Spinal cord (tissue), 10 donors: Measurements from ENCODE around the gene RPTOR. TPM values are rescaled to one million over a fixed set of nuclear protein-coding genes. Genes with fewer than 3 reads are reported as not detected.
"Not testable (repeated sequence)": the region's sequence is repeated elsewhere in the genome, so short reads cannot be mapped to it uniquely, and the experiment has no call there.

ENCODE experiments used
- DNase-seq, 6 donors: peaks; one replicate each; pipeline versions ENCODE4 v3.0.0 to v3.0.0-alpha.2; 2013 to 2015; ENCODE audit warnings: low spot score in 6 of 6, low read depth in 4 of 6
- H3K27ac ChIP-seq: one replicate; pipeline ENCODE4 v1.5.1; 2013; ENCODE audit warnings: low read depth, low read length, control low read depth
- H3K27me3 ChIP-seq: one replicate; pipeline ENCODE4 v1.6.1; 2013; ENCODE audit warnings: low read length; ENCODE audit not compliant: control insufficient read depth, insufficient read depth
- H3K36me3 ChIP-seq: one replicate; pipeline ENCODE4 v1.6.1; 2013; ENCODE audit warnings: low read length; ENCODE audit not compliant: control insufficient read depth, insufficient read depth
- H3K4me1 ChIP-seq: one replicate; pipeline ENCODE4 v1.6.1; 2013; ENCODE audit warnings: low read length; ENCODE audit not compliant: control insufficient read depth, insufficient read depth
- H3K4me3 ChIP-seq: one replicate; pipeline ENCODE4 v1.5.1; 2013; ENCODE audit warnings: low read depth, low read length, control low read depth
- H3K9me3 ChIP-seq: one replicate; pipeline ENCODE4 v1.6.1; 2013; ENCODE audit warnings: low read length; ENCODE audit not compliant: control insufficient read depth, insufficient read depth
- WGBS: methylation state at CpG from one replicate; pipeline ENCODE4 v1.1.5; 2013; ENCODE audit warnings: missing lambda C conversion rate; ENCODE audit not compliant: insufficient coverage; 5-methylcytosine and 5-hydroxymethylcytosine counted together
- polyA plus RNA-seq, 2 donors: library from polyadenylated mRNA; unstranded; fragments of 120-200 nt; gene quantifications; one replicate each; pipeline ENCODE4 v1.2.1, GENCODE V29; 2013; ENCODE audit not compliant: insufficient read length in 2 of 2
- total RNA-seq, 2 donors: library from RNA; depleted of rRNA in 1 of 2; stranded (reverse); fragments of 120-200 nt in 1 of 2; fragments of >200 nt in 1 of 2; gene quantifications; one replicate each; pipeline versions ENCODE4 v1.2.3 to v1.2.4, GENCODE V29; 2013 to 2014
- donor health status: healthy.

The RPTOR gene
- total and polyA plus RNA-seq, 4 donors = 17.1 to 27.2 (median 21.6) TPM

- Histone ChIP-seq H3K27ac (no peak overlapping the region), H3K4me3 (no peak overlapping the region), H3K27me3 (no peaks in the 10 kb centered on the region), H3K9me3 (no peaks in the 10 kb centered on the region), H3K4me1 (peaks cover 3% of the 10 kb centered on the region), H3K36me3 (peaks cover 3% of the 10 kb centered on the region)
- WGBS = 83% methylated on average over 2 of the region's 5 CpGs
- DNase-seq = no peak
Observed at GRCh38 chr17:80566054-80566400, 21.4 kb downstream of the RPTOR start.

- H3K36me3 ChIP-seq = no peaks in the 10 kb centered on the region
- no peak overlapping the region for H3K4me3 ChIP-seq
- no peak for DNase-seq
- no peak overlapping the region for H3K27ac ChIP-seq
- H3K4me1 ChIP-seq = no peaks in the 10 kb centered on the region
- H3K9me3 ChIP-seq = no peaks in the 10 kb centered on the region
- no peaks in the 10 kb centered on the region for H3K27me3 ChIP-seq
Observed at GRCh38 chr17:80568246-80568645, 23.6 kb downstream of the RPTOR start.

DNA sequence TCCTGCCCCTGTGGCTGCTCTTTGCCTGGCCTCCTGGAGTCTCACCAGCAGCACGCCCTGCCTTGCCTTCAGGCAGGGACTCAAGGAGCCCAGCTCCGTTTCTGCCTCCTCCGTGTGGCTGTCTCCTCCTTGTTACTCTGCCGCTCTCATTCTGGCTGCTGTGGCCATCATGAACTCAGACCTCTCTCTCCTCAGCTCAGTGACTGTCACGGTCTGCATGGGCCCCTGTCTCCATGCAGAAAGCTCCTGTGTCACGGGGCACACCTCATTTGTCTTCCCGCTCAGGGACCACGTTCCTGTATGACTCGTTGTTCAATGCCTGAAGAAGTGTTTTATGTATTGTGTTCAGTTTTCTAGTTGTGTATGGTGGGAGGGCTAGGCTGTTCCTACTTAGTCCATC, 25.3 kb downstream of the RPTOR start:
- H3K4me1 ChIP-seq = no peaks in the 10 kb centered on the region
- DNase-seq = no peak
- H3K4me3 ChIP-seq = no peak overlapping the region
- 83% methylated on average over 6 of the region's 9 CpGs for WGBS
- no peaks in the 10 kb centered on the region for H3K9me3 ChIP-seq
- no peak overlapping the region for H3K27ac ChIP-seq
- H3K27me3 ChIP-seq = no peaks in the 10 kb centered on the region
- no peaks in the 10 kb centered on the region for H3K36me3 ChIP-seq

DNA sequence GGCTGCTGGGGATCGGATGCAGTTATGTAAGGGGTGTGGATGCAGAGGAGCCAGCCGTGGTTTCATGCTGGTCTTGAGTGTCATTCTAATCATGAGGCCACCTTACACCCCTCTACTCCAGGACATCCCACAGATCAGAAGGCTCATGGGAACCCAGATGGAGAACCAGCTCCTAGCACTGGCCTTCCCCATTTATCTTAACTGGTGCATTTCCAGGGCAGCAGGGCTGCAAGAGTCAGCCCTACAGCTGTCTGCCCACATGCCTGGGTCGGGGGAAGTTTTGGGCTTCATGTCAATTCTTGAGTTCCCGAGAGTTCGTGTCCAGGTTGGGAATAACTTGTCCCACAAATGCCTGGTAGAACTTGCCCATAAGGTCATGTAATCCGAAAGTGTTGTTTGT, 29.1 kb downstream of the RPTOR start:
- WGBS = 96% methylated on average over 3 of the region's 6 CpGs
- H3K4me3 ChIP-seq = no peak overlapping the region
- DNase-seq = no peak
- H3K27ac ChIP-seq = no peak overlapping the region
- peaks cover 15% of the 10 kb centered on the region for H3K4me1 ChIP-seq
- no peaks in the 10 kb centered on the region for H3K36me3 ChIP-seq
- H3K27me3 ChIP-seq = no peaks in the 10 kb centered on the region
- no peaks in the 10 kb centered on the region for H3K9me3 ChIP-seq

DNA sequence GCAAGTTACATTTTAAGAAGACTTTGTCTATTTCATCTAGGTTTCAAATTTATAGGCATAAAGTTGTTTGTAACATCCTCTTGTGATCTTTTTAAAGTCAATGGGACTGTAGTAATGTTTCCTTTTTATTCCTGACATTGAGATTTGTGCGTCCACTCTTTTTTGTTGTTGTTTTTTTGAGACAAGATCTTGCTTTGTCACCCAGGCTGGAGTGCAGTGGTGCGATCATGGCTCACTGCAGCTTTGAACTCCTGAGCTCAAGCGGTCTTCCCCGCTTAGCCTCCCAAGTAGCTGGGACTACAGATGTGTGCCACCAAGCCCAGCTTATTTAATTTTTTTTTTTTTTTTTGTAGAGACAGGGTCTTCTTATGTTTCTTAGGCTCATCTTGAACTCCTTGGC, 29.9 kb downstream of the RPTOR start:
- no peaks in the 10 kb centered on the region for H3K36me3 ChIP-seq
- DNase-seq = no peak
- no peaks in the 10 kb centered on the region for H3K27me3 ChIP-seq
- no peaks in the 10 kb centered on the region for H3K9me3 ChIP-seq
- no peak overlapping the region for H3K27ac ChIP-seq
- H3K4me3 ChIP-seq = no peak overlapping the region
- H3K4me1 ChIP-seq = peaks cover 15% of the 10 kb centered on the region
- WGBS = 100% methylated on average over 1 of the region's 4 CpGs

DNA sequence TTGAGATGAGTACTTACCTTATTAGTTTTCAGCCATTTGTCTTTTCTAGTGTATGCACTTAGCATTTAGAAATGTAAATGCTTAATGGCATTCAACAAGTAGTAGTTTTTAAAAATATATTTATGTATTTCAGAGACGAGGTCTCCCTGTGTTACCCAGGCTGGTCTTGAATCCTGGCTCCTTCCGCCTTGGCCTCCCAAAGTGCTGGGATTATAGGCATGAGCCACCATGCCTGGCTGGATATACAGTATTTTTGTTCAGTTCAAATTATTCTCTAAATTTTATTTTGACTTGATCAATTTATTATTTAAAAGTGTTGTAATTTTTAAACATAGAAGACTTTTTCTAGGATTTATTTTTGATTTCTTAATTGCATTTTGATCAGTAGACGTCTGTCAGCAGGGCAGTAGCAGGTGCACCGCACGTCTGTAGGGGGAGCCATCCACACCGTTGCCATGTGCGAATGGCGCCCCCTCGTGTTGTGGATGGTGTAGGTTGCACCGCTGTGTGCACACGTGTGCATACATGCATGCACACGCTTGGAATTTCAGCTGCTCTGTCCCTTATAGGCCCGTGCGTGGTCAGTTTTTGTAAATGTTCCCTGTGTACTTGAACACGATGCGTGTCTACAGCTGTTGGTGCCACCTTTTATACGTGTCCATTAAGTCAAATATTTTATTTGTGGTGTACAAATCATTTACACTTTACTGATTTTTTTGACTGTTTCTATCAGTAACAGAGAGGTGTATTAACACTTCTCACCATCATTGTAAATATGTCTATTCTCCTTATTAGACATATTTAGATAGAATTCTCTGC, 30.6 kb downstream of the RPTOR start:
- no peaks in the 10 kb centered on the region for H3K27me3 ChIP-seq
- no peak overlapping the region for H3K4me3 ChIP-seq
- peaks cover 15% of the 10 kb centered on the region for H3K4me1 ChIP-seq
- H3K36me3 ChIP-seq = no peaks in the 10 kb centered on the region
- H3K9me3 ChIP-seq = no peaks in the 10 kb centered on the region
- DNase-seq = peak in 2 of 6 donors; percentile 82 to 83
- WGBS = 13% methylated on average over 12 of the region's 17 CpGs
- H3K27ac ChIP-seq = no peak overlapping the region

DNA sequence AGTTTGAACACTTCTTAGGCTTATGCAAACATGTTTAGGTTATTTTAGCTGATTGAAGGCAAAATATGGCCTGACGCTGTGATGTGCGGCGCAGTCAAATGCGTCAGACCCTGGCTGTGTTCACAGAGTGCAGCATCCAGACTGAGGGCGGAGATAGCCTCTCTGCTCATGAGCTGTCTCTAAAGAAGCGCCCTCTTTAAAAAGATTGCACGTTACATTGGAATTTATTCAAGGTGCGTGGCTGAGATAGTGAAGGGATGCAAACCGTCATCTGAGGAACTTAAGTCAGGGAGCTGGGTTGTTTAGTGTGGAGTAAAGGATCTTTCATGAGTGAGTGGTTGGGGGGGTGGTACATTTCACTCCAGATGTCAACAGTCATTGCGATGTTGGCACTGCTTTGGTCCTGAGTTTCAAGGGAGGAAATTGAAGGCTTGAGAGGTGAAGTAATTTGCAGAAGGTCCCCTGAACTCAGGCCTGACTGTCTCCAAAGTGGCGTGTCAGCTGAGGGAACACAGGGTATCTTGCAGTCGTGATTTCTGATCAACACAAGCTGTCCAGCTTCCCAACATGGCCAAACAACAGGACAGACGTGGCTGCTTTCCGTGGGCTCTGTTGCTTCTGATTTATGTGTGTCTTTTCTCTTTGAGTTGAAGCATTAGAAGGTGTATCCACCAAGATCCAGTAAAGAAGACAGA, 33.4 kb downstream of the RPTOR start:
- Histone ChIP-seq H3K9me3 (no peaks in the 10 kb centered on the region), H3K4me3 (no peak overlapping the region), H3K27me3 (no peaks in the 10 kb centered on the region), H3K4me1 (peaks cover 15% of the 10 kb centered on the region), H3K27ac (no peak overlapping the region), H3K36me3 (no peaks in the 10 kb centered on the region)
- 65% methylated on average over 12 of the region's 14 CpGs for WGBS
- DNase-seq = no peak

DNA sequence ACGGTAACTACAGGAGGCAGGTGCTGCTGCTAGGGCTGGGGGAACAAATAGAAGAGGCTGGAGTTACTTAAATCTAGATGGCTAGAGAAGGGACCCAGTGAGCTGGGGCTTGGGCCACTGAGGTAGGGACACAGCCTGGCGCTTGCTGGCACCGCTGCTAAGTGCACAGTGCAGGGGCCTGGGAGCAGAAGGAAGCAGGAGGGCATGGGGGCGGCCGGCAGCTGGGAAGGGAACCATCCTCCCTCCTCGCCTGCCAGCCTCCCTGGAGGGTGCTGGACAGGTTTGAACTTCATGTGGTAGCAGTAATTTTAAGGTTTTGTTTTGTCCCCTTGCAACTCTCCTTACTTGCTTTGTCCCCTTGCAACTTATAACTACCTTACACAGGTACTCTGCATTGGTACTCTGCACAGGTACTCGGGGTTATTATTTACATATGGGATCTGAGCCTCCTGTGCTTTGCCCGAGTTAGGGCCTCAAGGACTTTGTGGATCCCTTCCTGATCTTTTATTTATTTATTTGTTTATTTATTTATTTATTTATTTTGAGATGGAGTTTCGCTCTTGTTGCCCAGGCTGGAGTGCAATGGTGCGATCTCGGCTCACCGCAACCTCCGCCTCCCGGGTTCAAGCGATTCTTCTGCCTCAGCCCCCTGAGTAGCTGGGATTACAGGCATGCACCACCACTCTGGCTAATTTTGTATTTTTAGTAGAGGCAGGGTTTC, 34.2 kb downstream of the RPTOR start:
- H3K4me3 ChIP-seq, DNase-seq, H3K27me3 ChIP-seq, H3K27ac ChIP-seq, H3K36me3 ChIP-seq, H3K9me3 ChIP-seq: not testable (repeated sequence)
- 92% methylated on average over 3 of the region's 15 CpGs for WGBS
- H3K4me1 ChIP-seq = peaks cover 17% of the 10 kb centered on the region

GRCh38 chr17:80582165-80582564, 37.5 kb downstream of the RPTOR start:
- H3K4me1 ChIP-seq = peaks cover 17% of the 10 kb centered on the region
- no peaks in the 10 kb centered on the region for H3K27me3 ChIP-seq
- DNase-seq = no peak
- H3K27ac ChIP-seq = no peak overlapping the region
- H3K4me3 ChIP-seq = no peak overlapping the region
- WGBS = 82% methylated on average over 5 of the region's 6 CpGs
- H3K9me3 ChIP-seq = no peaks in the 10 kb centered on the region
- peaks cover 6% of the 10 kb centered on the region for H3K36me3 ChIP-seq
